IMR-90 (cell line): ENCODE results near the gene ALDH1A1. TPM values are rescaled to one million over a fixed set of nuclear protein-coding genes. Genes with fewer than 3 reads are reported as not detected.

ENCODE experiments used
- ATAC-seq: fragments of 200-7000 bp; cut with Tn5 transposase; 2 replicates; pipeline ENCODE4 v1.9.1; 2020; ENCODE audit warnings: low read depth, mild to moderate bottlenecking, moderate library complexity
- BruUV-seq: library from RNA; stranded (reverse); fragments of 400-500 nt; replicated peaks from 2 replicates; lab custom pipeline; 2021; lab: Mats Ljungman, UMichigan
- CTCF ChIA-PET: fragments of 300-600 bp; formaldehyde crosslinking; extraction: SDS; loops from one replicate; lab custom pipeline; 2021; ENCODE audit warnings: antibody characterized with exemption; lab: Yijun Ruan, JAX
- POLR2A ChIA-PET: fragments of 300-600 bp; sonication (Branson Sonifier 250); formaldehyde crosslinking; loops from one replicate; lab custom pipeline; 2022; ENCODE audit warnings: antibody characterized with exemption; ENCODE audit not compliant: unreplicated experiment; lab: Charles Lee
- DNase-seq: peaks from one replicate; pipeline ENCODE4 v3.0.0; 2013
- H2AFZ ChIP-seq: replicated peaks from 2 replicates; pipeline ENCODE3; 2013; ENCODE audit warnings: low read length, mild to moderate bottlenecking; ENCODE audit not compliant: poor library complexity
- H2AK5ac ChIP-seq: 2 replicates; pipeline ENCODE4 v1.6.1; 2013; ENCODE audit warnings: low read depth, low read length, inconsistent platforms
- H2AK9ac ChIP-seq: replicated peaks from 2 replicates; pipeline ENCODE3; 2013; ENCODE audit warnings: mild to moderate bottlenecking, low read depth, low read length, moderate library complexity; ENCODE audit not compliant: poor library complexity
- H2BK120ac ChIP-seq: 2 replicates; pipeline ENCODE4 v1.6.1; 2013; ENCODE audit warnings: low read depth, low read length, inconsistent platforms
- H2BK15ac ChIP-seq: 3 replicates; pipeline ENCODE4 v1.6.1; 2013; ENCODE audit warnings: low read depth, low read length, inconsistent platforms
- H2BK20ac ChIP-seq: 2 replicates; pipeline ENCODE4 v1.6.1; 2013; ENCODE audit warnings: low read depth, mild to moderate bottlenecking, inconsistent platforms, low read length, moderate library complexity
- H2BK5ac ChIP-seq: 2 replicates; pipeline ENCODE4 v1.6.1; 2013; ENCODE audit warnings: mild to moderate bottlenecking, low read depth, low read length, inconsistent platforms; ENCODE audit not compliant: poor library complexity, severe bottlenecking
- H3K14ac ChIP-seq: replicated peaks from 2 replicates; pipeline ENCODE4 v1.6.1; 2013; ENCODE audit warnings: low read depth, low read length, inconsistent platforms
- H3K18ac ChIP-seq: 2 replicates; pipeline ENCODE4 v1.6.1; 2013; ENCODE audit warnings: low read depth, low read length, control low read depth
- H3K23ac ChIP-seq: 2 replicates; pipeline ENCODE4 v1.6.1; 2013; ENCODE audit warnings: low read depth, low read length, inconsistent platforms
- H3K27ac ChIP-seq: 2 replicates; pipeline ENCODE4 v1.5.1; 2013; ENCODE audit warnings: mild to moderate bottlenecking, control low read depth, low read length; ENCODE audit not compliant: insufficient read depth
- H3K27me3 ChIP-seq: 2 replicates; pipeline ENCODE4 v1.6.1; 2013; ENCODE audit warnings: low read length; ENCODE audit not compliant: control insufficient read depth, insufficient read depth
- H3K36me3 ChIP-seq: 2 replicates; pipeline ENCODE4 v1.6.1; 2013; ENCODE audit warnings: low read length, mixed read lengths; ENCODE audit not compliant: control insufficient read depth, insufficient read depth
- H3K4ac ChIP-seq: 2 replicates; pipeline ENCODE4 v1.6.1; 2013; ENCODE audit warnings: low read depth, low read length, inconsistent platforms
- H3K4me1 ChIP-seq: 2 replicates; pipeline ENCODE4 v1.6.1; 2013; ENCODE audit warnings: low read length, mixed read lengths; ENCODE audit not compliant: control insufficient read depth, insufficient read depth
- H3K4me2 ChIP-seq: 2 replicates; pipeline ENCODE4 v1.6.1; 2013; ENCODE audit warnings: low read depth, mild to moderate bottlenecking, control low read depth, low read length, moderate library complexity
- H3K4me3 ChIP-seq: 2 replicates; pipeline ENCODE4 v1.5.1; 2013; ENCODE audit warnings: low read depth, mild to moderate bottlenecking, control low read depth, low read length, moderate library complexity; ENCODE audit not compliant: insufficient read depth
- H3K56ac ChIP-seq: 2 replicates; pipeline ENCODE4 v1.6.1; 2013; ENCODE audit warnings: low read length, inconsistent platforms; ENCODE audit not compliant: insufficient read depth; ENCODE audit errors: extremely low read depth
- H3K79me1 ChIP-seq, 2 experiments: 2 replicates each; pipeline ENCODE4 v1.6.1; 2013; ENCODE audit warnings: low read length in 2 of 2, inconsistent platforms in 1 of 2, low read depth in 1 of 2
- H3K9ac ChIP-seq: 2 replicates; pipeline ENCODE4 v1.6.1; 2013; ENCODE audit warnings: low read depth, low read length, control low read depth
- H3K9me1 ChIP-seq: 2 replicates; pipeline ENCODE4 v1.6.1; 2013; ENCODE audit warnings: low read length, inconsistent platforms; ENCODE audit not compliant: insufficient read depth
- H3K9me3 ChIP-seq: 2 replicates; pipeline ENCODE4 v1.6.1; 2013; ENCODE audit warnings: low read length; ENCODE audit not compliant: control insufficient read depth, insufficient read depth
- H4K20me1 ChIP-seq: 2 replicates; pipeline ENCODE4 v1.6.1; 2013; ENCODE audit warnings: low read length, inconsistent platforms; ENCODE audit not compliant: insufficient read depth
- H4K5ac ChIP-seq: 2 replicates; pipeline ENCODE4 v1.6.1; 2013; ENCODE audit warnings: mild to moderate bottlenecking, low read depth, low read length, control low read depth
- H4K8ac ChIP-seq, 2 experiments: 2 replicates each; pipeline ENCODE4 v1.6.1; 2013; ENCODE audit warnings: low read depth in 2 of 2, low read length in 2 of 2, control low read depth in 1 of 2, inconsistent platforms in 1 of 2
- H4K91ac ChIP-seq: 2 replicates; pipeline ENCODE4 v1.6.1; 2013; ENCODE audit warnings: low read depth, low read length, inconsistent platforms; ENCODE audit not compliant: insufficient read depth
- MAZ ChIP-seq: IDR thresholded peaks from 2 replicates; pipeline ENCODE4 v1.6.1; 2012; ENCODE audit warnings: low read depth, mild to moderate bottlenecking, low read length, improper control_type of control experiment, moderate library complexity, borderline replicate concordance
- MXI1 ChIP-seq: IDR thresholded peaks from 2 replicates; pipeline ENCODE4 v1.6.1; 2012; ENCODE audit warnings: low read depth, mild to moderate bottlenecking, low read length, moderate library complexity, borderline replicate concordance
- NFE2L2 ChIP-seq: fragments of 150-350 bp; IDR thresholded peaks from 2 replicates; pipeline ENCODE4 v1.6.1; 2016; ENCODE audit warnings: low read depth, mild to moderate bottlenecking, low read length
- RFX5 ChIP-seq: IDR thresholded peaks from 2 replicates; pipeline ENCODE4 v1.8.0; 2012; ENCODE audit warnings: low read depth, mild to moderate bottlenecking, low read length, moderate library complexity
- SMC3 ChIP-seq: fragments of 150-350 bp; IDR thresholded peaks from 2 replicates; pipeline ENCODE4 v1.6.1; 2016; ENCODE audit warnings: low read depth, mild to moderate bottlenecking, antibody characterized with exemption, low read length, moderate library complexity
- WGBS, 2 experiments: methylation state at CpG; one replicate each; pipeline versions ENCODE4 v1.1.5 to v1.1.7; 2013; ENCODE audit warnings: missing lambda C conversion rate in 2 of 2; ENCODE audit not compliant: insufficient read length in 1 of 2; ENCODE audit errors: extremely low coverage in 2 of 2; 5-methylcytosine and 5-hydroxymethylcytosine counted together
- dilution Hi-C: fragments of 300-500 bp; cut with HindIII; formaldehyde crosslinking; loops from one replicate; pipeline ENCODE4 v1.14.3; 2018; ENCODE audit warnings: low sequenced_read_pairs; ENCODE audit not compliant: unreplicated experiment
- in situ Hi-C: fragments of 300-500 bp; cut with MboI; formaldehyde crosslinking; loops from 3 replicates; pipeline ENCODE4 v1.14.3; 2019; ENCODE audit warnings: low sequenced_read_pairs, inconsistent platforms, mixed read lengths
- intact Hi-C: fragments of 100-400 bp; cut with micrococcal nuclease; formaldehyde crosslinking; loops from 2 replicates; pipeline ENCODE4 v1.10.0; 2022
- polyA plus RNA-seq, 3 experiments: library from polyadenylated mRNA; depleted of rRNA; stranded (reverse); fragments of >200 nt; gene quantifications; 2 replicates each; pipeline ENCODE4 v1.2.3, GENCODE V29; 2012; ENCODE audit warnings: low replicate concordance in 1 of 3
- total RNA-seq: library from RNA; depleted of rRNA; stranded (reverse); fragments of >200 nt; gene quantifications from 2 replicates; pipeline ENCODE4 v1.2.3, GENCODE V29; 2012
- TF ChIP-seq, protein P1 (sequence below): conservative IDR thresholded peaks from 2 replicates; pipeline ENCODE4 v1.5.1; 2012; ENCODE audit warnings: mild to moderate bottlenecking, low read depth, low read length, improper control_type of control experiment
- TF ChIP-seq, protein P2 (sequence below): fragments of 150-350 bp; IDR thresholded peaks from 2 replicates; pipeline ENCODE4 v1.6.1; 2016; ENCODE audit warnings: low read depth, mild to moderate bottlenecking, low read length, moderate library complexity, borderline replicate concordance

Gene ALDH1A1
- total and polyA plus RNA-seq, 2 of the 4 experiments (the other 2 are of a cell fraction): not detected

DNA sequence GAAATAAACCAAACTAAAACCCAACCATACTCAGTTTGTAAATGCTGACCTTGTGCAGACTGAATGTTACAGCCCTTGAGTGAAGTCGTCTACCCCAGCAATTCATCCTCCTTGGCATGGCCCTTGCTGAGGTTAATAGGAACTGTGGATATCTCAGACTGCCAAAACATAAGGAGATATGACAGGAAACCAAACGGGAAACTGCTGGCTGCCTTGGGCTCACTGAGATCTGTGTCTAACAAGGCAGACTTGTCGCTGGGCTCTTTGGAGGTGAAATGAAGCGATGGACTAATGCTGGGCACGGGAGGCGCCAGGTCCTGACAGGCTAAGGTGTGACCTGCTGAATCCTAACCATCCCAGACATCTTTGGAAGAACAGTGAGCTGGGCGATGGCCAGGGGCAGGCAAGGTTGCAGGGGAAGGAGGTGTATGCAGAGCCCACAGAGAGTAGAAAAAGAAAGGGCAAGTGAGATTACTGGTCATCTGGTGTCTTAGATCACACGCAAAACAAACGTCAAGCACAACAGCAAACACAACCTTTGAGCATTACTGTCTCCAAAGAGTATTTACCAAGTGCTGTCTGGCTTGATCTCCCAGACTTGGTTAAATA lies 44.6 kb upstream of the ALDH1A1 start:
- TF ChIP-seq RFX5 (no peak), MAZ (no peak), MXI1 (no peak), NFE2L2 (no peak), SMC3 (no peak)
- TF ChIP-seq, protein P1, sequence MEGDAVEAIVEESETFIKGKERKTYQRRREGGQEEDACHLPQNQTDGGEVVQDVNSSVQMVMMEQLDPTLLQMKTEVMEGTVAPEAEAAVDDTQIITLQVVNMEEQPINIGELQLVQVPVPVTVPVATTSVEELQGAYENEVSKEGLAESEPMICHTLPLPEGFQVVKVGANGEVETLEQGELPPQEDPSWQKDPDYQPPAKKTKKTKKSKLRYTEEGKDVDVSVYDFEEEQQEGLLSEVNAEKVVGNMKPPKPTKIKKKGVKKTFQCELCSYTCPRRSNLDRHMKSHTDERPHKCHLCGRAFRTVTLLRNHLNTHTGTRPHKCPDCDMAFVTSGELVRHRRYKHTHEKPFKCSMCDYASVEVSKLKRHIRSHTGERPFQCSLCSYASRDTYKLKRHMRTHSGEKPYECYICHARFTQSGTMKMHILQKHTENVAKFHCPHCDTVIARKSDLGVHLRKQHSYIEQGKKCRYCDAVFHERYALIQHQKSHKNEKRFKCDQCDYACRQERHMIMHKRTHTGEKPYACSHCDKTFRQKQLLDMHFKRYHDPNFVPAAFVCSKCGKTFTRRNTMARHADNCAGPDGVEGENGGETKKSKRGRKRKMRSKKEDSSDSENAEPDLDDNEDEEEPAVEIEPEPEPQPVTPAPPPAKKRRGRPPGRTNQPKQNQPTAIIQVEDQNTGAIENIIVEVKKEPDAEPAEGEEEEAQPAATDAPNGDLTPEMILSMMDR: no peak
- TF ChIP-seq, protein P2, sequence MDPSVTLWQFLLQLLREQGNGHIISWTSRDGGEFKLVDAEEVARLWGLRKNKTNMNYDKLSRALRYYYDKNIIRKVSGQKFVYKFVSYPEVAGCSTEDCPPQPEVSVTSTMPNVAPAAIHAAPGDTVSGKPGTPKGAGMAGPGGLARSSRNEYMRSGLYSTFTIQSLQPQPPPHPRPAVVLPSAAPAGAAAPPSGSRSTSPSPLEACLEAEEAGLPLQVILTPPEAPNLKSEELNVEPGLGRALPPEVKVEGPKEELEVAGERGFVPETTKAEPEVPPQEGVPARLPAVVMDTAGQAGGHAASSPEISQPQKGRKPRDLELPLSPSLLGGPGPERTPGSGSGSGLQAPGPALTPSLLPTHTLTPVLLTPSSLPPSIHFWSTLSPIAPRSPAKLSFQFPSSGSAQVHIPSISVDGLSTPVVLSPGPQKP: no peak
- Histone ChIP-seq H4K20me1 (no peaks in the 10 kb centered on the region), H2BK15ac (no peak overlapping the region), H2AK9ac (no peak overlapping the region), H3K4ac (no peak overlapping the region), H3K18ac (no peak overlapping the region), H3K56ac (no peak overlapping the region), H2BK20ac (no peak overlapping the region), H4K8ac (no peak overlapping the region), H2AK5ac (no peak overlapping the region), H3K9ac (no peak overlapping the region), H3K9me3 (no peaks in the 10 kb centered on the region), H3K4me1 (no peaks in the 10 kb centered on the region), H3K4me2 (no peak overlapping the region), H3K9me1 (no peaks in the 10 kb centered on the region), H4K91ac (no peak overlapping the region), H3K14ac (no peak overlapping the region), H3K36me3 (no peaks in the 10 kb centered on the region), H3K23ac (no peak overlapping the region), H3K27me3 (no peaks in the 10 kb centered on the region), H4K5ac (no peak overlapping the region), H2BK120ac (no peak overlapping the region), H3K27ac (no peak overlapping the region), H3K79me1 (no peaks in the 10 kb centered on the region), H2BK5ac (no peak overlapping the region), H2AFZ (no peak overlapping the region), H3K4me3 (no peak overlapping the region)
- WGBS, 2 experiments: 30% methylated on average over 2 of the region's 9 CpGs; no CpG with 5 or more reads in 1 of the 2 experiments
- no TSS peak for BruUV-seq
- CTCF ChIA-PET: interaction anchor here (0.6 kb wide), 1 partner anchor 387 kb away, joined by 3 read pairs; no protein-coding TSS in a partner anchor
- intact Hi-C loops (loop anchor here (5.0 to 10.0 kb wide), 2 partner anchors 40 to 53 kb away; no protein-coding TSS in a partner anchor), dilution Hi-C loops (no loop called here), in situ Hi-C loops (no loop called here)
- POLR2A ChIA-PET: no interaction called here
- ATAC-seq: no peak
- no peak for DNase-seq
